Loucy (cell line): Measurements from ENCODE around the gene MYO1D.
A peak's percentile ranks its signal among the peaks of the same experiment; 100 is the strongest.

ENCODE experiments used
- H2AFZ ChIP-seq: fragments of 200-600 bp; sonication (generic); 2 replicates; pipeline ENCODE4 v1.6.0; 2016; ENCODE audit warnings: antibody characterized with exemption, mild to moderate bottlenecking, low read length, moderate library complexity
- H3F3A ChIP-seq: fragments of 200-600 bp; 2 replicates; pipeline ENCODE4 v1.6.0; 2016; ENCODE audit warnings: antibody characterized with exemption, low read depth, mild to moderate bottlenecking
- H3K27me3 ChIP-seq: fragments of 200-600 bp; sonication (generic); 2 replicates; pipeline ENCODE4 v1.6.1; 2014; ENCODE audit warnings: low read length, mild to moderate bottlenecking; ENCODE audit not compliant: insufficient read depth, poor library complexity, severe bottlenecking
- H3K36me3 ChIP-seq: fragments of 200-600 bp; sonication (generic); 2 replicates; pipeline ENCODE4 v1.6.1; 2016; ENCODE audit warnings: low read length; ENCODE audit not compliant: insufficient read depth
- H3K4me1 ChIP-seq: fragments of 200-600 bp; sonication (generic); 2 replicates; pipeline ENCODE4 v1.5.1; 2014; ENCODE audit warnings: low read length, mild to moderate bottlenecking; ENCODE audit not compliant: insufficient read depth, poor library complexity, severe bottlenecking
- H3K4me2 ChIP-seq: fragments of 200-600 bp; sonication (generic); 2 replicates; pipeline ENCODE4 v1.6.0; 2014; ENCODE audit warnings: antibody characterized with exemption, low read length, low read depth, mild to moderate bottlenecking; ENCODE audit not compliant: poor library complexity, severe bottlenecking
- H3K4me3 ChIP-seq: fragments of 200-600 bp; sonication (generic); 2 replicates; pipeline ENCODE4 v1.5.1; 2014; ENCODE audit warnings: low read length, mild to moderate bottlenecking, mixed read lengths; ENCODE audit not compliant: poor library complexity, severe bottlenecking
- H3K79me2 ChIP-seq: fragments of 200-600 bp; sonication (generic); 2 replicates; pipeline ENCODE4 v1.6.1; 2014; ENCODE audit warnings: low read length; ENCODE audit not compliant: insufficient read depth
- H3K9ac ChIP-seq: fragments of 200-600 bp; sonication (generic); 2 replicates; pipeline ENCODE4 v1.6.0; 2014; ENCODE audit warnings: mild to moderate bottlenecking, low read depth, low read length, moderate library complexity; ENCODE audit not compliant: poor library complexity, severe bottlenecking
- H3K9me2 ChIP-seq: fragments of 200-600 bp; sonication (generic); replicated peaks from 2 replicates; pipeline ENCODE4 v1.6.1; 2016; ENCODE audit warnings: low read depth, low read length, mixed read lengths
- H3K9me3 ChIP-seq: fragments of 200-600 bp; sonication (generic); 2 replicates; pipeline ENCODE4 v1.6.1; 2014; ENCODE audit warnings: mild to moderate bottlenecking, antibody characterized with exemption, low read length, low read depth; ENCODE audit not compliant: insufficient read depth
- H4K20me1 ChIP-seq: fragments of 200-600 bp; sonication (generic); 2 replicates; pipeline ENCODE4 v1.6.0; 2014; ENCODE audit warnings: antibody characterized with exemption, low read length, mild to moderate bottlenecking; ENCODE audit not compliant: insufficient read depth, poor library complexity, severe bottlenecking
- CTCF ChIP-seq: fragments of 200-600 bp; sonication (generic); conservative IDR thresholded peaks from 2 replicates; pipeline ENCODE4 v1.5.1; 2014; ENCODE audit warnings: mild to moderate bottlenecking, antibody characterized with exemption, low read length
- EZH2phosphoT487 ChIP-seq: fragments of 200-600 bp; IDR thresholded peaks from 2 replicates; pipeline ENCODE4 v1.6.1; 2018; ENCODE audit warnings: antibody characterized with exemption, mild to moderate bottlenecking, moderate library complexity, borderline replicate concordance

Gene MYO1D

DNA sequence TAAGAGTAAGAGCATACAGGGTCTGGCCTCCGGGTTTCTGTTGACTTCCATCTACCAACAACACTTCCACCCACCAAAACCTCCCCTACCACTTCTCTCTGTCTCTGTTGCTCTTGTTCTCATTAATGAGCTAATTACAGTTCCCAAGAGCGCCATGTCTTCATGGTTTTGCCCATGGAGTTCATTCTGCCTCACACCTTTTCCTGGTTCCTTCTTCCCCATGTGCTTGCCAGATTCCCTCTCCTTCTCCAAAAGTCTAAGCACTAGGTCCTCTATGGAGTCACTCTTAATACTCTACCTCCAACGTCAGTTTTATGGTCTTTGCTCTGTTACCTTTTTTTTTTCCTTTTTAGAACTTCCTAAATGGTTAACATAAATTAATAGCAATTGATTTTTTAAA, 92.8 kb downstream of the MYO1D start:
- Histone ChIP-seq H3K4me2 (no peak overlapping the region), H3K4me3 (no peak overlapping the region), H3K9me2 (no peaks in the 10 kb centered on the region), H3K4me1 (no peaks in the 10 kb centered on the region), H4K20me1 (no peaks in the 10 kb centered on the region), H2AFZ (no peak overlapping the region), H3K79me2 (no peaks in the 10 kb centered on the region), H3K9ac (no peak overlapping the region), H3F3A (no peaks in the 10 kb centered on the region), H3K36me3 (no peaks in the 10 kb centered on the region), H3K9me3 (no peaks in the 10 kb centered on the region), H3K27me3 (no peaks in the 10 kb centered on the region)
- TF ChIP-seq CTCF: no peak
- TF ChIP-seq EZH2phosphoT487: no peak

- Histone ChIP-seq H3K4me3 (no peak overlapping the region), H3K36me3 (no peaks in the 10 kb centered on the region), H3K27me3 (no peaks in the 10 kb centered on the region), H2AFZ (no peak overlapping the region), H3K79me2 (no peaks in the 10 kb centered on the region), H3F3A (no peaks in the 10 kb centered on the region), H4K20me1 (no peaks in the 10 kb centered on the region), H3K9me2 (no peaks in the 10 kb centered on the region), H3K4me2 (no peak overlapping the region), H3K9me3 (no peaks in the 10 kb centered on the region), H3K4me1 (no peaks in the 10 kb centered on the region), H3K9ac (no peak overlapping the region)
- TF ChIP-seq CTCF: peak; percentile 82
- TF ChIP-seq EZH2phosphoT487: no peak
Measured at GRCh38 chr17:32783602-32784001, 93.3 kb downstream of the MYO1D start.

DNA sequence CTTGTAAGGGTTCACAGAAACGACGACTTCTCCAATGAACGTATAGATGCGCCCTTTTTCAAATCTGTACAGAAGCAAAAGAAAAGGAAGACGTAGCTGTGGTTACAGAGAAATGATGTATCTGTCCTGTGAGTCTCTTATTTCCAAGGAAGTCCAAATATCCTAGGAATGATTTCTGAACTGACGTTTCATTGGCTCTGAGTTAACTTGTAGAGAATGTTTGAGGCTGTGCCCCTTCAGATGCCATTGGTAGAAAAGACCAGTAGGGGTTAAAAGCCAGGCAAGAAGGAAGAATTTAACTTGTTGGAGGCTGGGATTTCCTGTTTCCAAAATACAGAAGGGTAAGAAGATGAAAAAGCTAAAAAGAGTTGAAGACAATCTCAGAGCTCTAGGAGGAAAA, 96.2 kb downstream of the MYO1D start:
- Histone ChIP-seq H3K9me2 (no peaks in the 10 kb centered on the region), H4K20me1 (no peaks in the 10 kb centered on the region), H2AFZ (no peak overlapping the region), H3K79me2 (no peaks in the 10 kb centered on the region), H3K36me3 (no peaks in the 10 kb centered on the region), H3K27me3 (no peaks in the 10 kb centered on the region), H3K4me2 (no peak overlapping the region), H3F3A (no peaks in the 10 kb centered on the region), H3K9ac (no peak overlapping the region), H3K9me3 (no peaks in the 10 kb centered on the region), H3K4me3 (no peak overlapping the region), H3K4me1 (no peaks in the 10 kb centered on the region)
- TF ChIP-seq EZH2phosphoT487 (no peak), CTCF (no peak)
